Adrenal gland (tissue), 19 donors: ENCODE measurements around the gene WIPF3. TPM values are rescaled to one million over a fixed set of nuclear protein-coding genes. Genes with fewer than 3 reads are reported as not detected.

Experiments
- DNase-seq, 7 donors: peaks; one replicate each; pipeline ENCODE4 v3.0.0-alpha.2; 2019 to 2020
- H3K27ac ChIP-seq, 5 donors: fragments of 200-600 bp; sonication (generic) in 4 of 5; 1 replicate in 3 of 5; 2 replicates in 2 of 5; pipeline versions ENCODE4 v1.5.1 to v1.8.0; 2016 to 2020; ENCODE audit warnings: mild to moderate bottlenecking in 1 of 5
- H3K27me3 ChIP-seq: fragments of 200-600 bp; 2 replicates; pipeline ENCODE4 v1.8.0; 2021
- H3K36me3 ChIP-seq, 2 donors: fragments of 200-600 bp; replicated peaks in 1 of 2; 1 replicate in 1 of 2; 2 replicates in 1 of 2; pipeline versions ENCODE4 v1.5.1 to v1.8.0; 2018 to 2022
- H3K4me1 ChIP-seq, 2 donors: fragments of 200-600 bp; replicated peaks in 1 of 2; 1 replicate in 1 of 2; 2 replicates in 1 of 2; pipeline versions ENCODE4 v1.5.1 to v1.8.0; 2018 to 2021
- H3K4me3 ChIP-seq, 4 donors: fragments of 200-600 bp; sonication (generic) in 3 of 4; one replicate each; pipeline ENCODE4 v1.5.1; 2016 to 2018
- H3K9me3 ChIP-seq, 3 donors: fragments of 200-600 bp; sonication (generic) in 1 of 3; replicated peaks in 1 of 3; 1 replicate in 2 of 3; 2 replicates in 1 of 3; pipeline versions ENCODE4 v1.5.1 to v1.8.0; 2016 to 2021
- POLR2A ChIP-seq, 2 donors: fragments of 450-650 bp; IDR thresholded peaks; one replicate each; pipeline ENCODE4 v1.6.1; 2017; ENCODE audit warnings: antibody characterized with exemption in 2 of 2, mild to moderate bottlenecking in 2 of 2, moderate library complexity in 1 of 2
- whole genome bisulfite sequencing, 4 donors: extraction: QIAGEN DNeasy Blood & Tissue Kit in 2 of 4; methylation state at CpG; one replicate each; pipeline versions ENCODE4 v1.1.5 to v1.1.7; 2013 to 2017; 5-methylcytosine and 5-hydroxymethylcytosine counted together
- intact Hi-C, 2 donors: fragments of 100-400 bp; cut with DNase I; formaldehyde crosslinking; loops; one replicate each; pipeline versions ENCODE4 v1.14.1 to v1.15.0; 2022 to 2023
- long read RNA-seq, 10 donors: library from polyadenylated mRNA in 3 of 10; unstranded in 2 of 10; stranded (forward) in 1 of 10; transcript quantifications; one replicate each; pipeline ENCODE4 v2.0.0 and lab custom pipeline, GENCODE V29; 2021 to 2026
- polyA plus RNA-seq, 3 donors: library from polyadenylated mRNA; stranded (reverse); fragments of 200-250 nt in 2 of 3; fragments of 350-450 nt in 1 of 3; fragmentation: Illumina TruSeq in 1 of 3; extraction: RNeasy Lipid Tissue Mini Kit (QIAGEN cat#74804) in 1 of 3; gene quantifications; one replicate each; pipeline ENCODE4 v1.2.3, GENCODE V29; 2013 to 2014
- total RNA-seq, 9 donors: library from RNA; depleted of rRNA in 4 of 9; stranded (reverse); fragments of >200 nt in 4 of 9; fragments of 120-200 nt in 1 of 9; fragmentation: NEBNext Ultra II Directional in 1 of 9; extraction: Animal tissue kit (Norgen Biotek cat#: 25700) in 1 of 9; gene quantifications; one replicate each; pipeline versions ENCODE4 v1.1.0 to v1.2.4, GENCODE V29; 2013 to 2023
- TF ChIP-seq, protein P1 (sequence below), 6 experiments: fragments of 450-650 bp in 4 of 6; fragments of 200-600 bp in 2 of 6; sonication (generic) in 1 of 6; IDR thresholded peaks; 1 replicate in 5 of 6; 2 replicates in 1 of 6; pipeline versions ENCODE4 v1.5.1 to v1.8.0; 2016 to 2021; ENCODE audit warnings: antibody characterized with exemption in 6 of 6, mild to moderate bottlenecking in 2 of 6, moderate library complexity in 1 of 6
- donor health status: healthy with polysubstance abuse.
- donor health status: Bipolar disorder and iron deficiency.
- donor health status: DM: yes; HTN: yes; CAD: no.
- donor health status: DM: no; HTN: no; CAD: no.
- donor health status: DM: no; HTN: no; CAD: no.
- donor health status: DM: yes; HTN: yes; CAD: no.

WIPF3 gene, protein sequence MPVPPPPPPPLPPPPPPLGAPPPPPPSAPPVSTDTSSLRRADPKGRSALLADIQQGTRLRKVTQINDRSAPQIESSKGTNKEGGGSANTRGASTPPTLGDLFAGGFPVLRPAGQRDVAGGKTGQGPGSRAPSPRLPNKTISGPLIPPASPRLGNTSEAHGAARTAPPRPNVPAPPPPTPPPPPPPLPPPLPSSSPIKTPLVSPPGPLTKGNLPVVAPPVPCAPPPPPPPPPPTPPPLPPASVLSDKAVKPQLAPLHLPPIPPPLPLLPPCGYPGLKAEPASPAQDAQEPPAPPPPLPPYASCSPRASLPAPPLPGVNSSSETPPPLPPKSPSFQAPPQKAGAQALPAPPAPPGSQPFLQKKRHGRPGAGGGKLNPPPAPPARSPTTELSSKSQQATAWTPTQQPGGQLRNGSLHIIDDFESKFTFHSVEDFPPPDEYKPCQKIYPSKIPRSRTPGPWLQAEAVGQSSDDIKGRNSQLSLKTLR
- total RNA-seq, result 1 to 10 TPM in 8 of 9 donors, under 1 TPM in 1; 0.50 to 7.7 (median 4.8) TPM
- polyA plus RNA-seq, result 10 to 100 TPM in 2 of 3 donors, 1 to 10 TPM in 1; 4.5 to 16.0 (median 13.6) TPM
- long read RNA-seq, donor 1, result 0 reads
- long read RNA-seq, donor 2, result 0 reads
- long read RNA-seq, donor 3, result 0 reads
- long read RNA-seq, donor 4, partial matches to known transcripts, result 0 of 38 reads
- long read RNA-seq, donor 4, other reads (novel, unspliced or antisense), result 38 of 38 reads
- long read RNA-seq, donor 5, partial matches to known transcripts, result 0 of 1 reads
- long read RNA-seq, donor 5, other reads (novel, unspliced or antisense), result 1 of 1 reads
- long read RNA-seq, donor 6, partial matches to known transcripts, result 2 of 10 reads
- long read RNA-seq, donor 6, other reads (novel, unspliced or antisense), result 8 of 10 reads
- long read RNA-seq, donor 7, result 0 reads
- long read RNA-seq, donor 8, result 0 reads
- long read RNA-seq, donor 9, result 0 reads
- long read RNA-seq, donor 10, partial matches to known transcripts, result 5 of 5 reads
- long read RNA-seq, donor 10, other reads (novel, unspliced or antisense), result 0 of 5 reads

DNA sequence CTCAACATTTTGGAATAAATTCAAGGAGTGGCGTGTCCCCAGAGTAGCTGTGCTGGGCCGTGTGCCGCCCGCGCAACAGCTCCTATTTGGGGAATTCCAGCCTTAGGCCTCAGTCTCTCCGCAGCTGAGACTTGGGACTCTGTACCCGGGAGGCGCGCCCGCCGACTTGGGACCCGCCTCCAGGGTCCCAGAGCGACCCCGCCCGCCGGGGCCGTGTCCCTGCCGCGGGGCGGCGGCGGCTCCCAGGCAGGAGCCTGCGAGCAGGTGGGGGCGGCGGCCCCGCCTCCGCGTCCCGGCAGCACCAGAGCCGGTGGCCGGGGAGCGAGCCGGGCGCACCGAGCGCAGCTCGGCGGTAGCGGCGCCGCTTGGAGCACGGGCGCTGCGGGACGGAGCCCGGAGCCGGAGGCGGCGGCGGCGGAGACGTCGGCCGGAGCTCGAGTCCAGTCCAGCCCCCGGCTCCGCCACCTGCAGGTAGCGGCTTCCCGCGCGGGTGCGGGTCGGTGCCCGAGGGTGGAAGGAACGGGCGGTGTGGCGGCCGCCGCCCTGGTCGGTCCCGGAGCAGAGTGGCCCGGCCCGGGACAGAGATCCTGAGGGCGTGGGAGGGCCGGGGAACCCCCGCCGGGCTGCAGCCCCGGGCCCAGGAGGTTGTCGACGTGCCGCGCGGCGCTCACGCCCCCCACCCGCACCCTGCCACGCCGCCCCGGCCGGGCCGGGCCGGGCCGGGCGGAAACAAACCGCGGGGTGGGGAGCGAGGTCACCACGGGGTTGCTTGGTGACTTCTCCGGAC is at the start of gene WIPF3:
TSS of gene WIPF3 (plus strand) at position 301 of the 787 bp plus-strand sequence. CDS start 28,217 bp downstream, outside the sequence.
- TF ChIP-seq POLR2A (IDR thresholded peaks at IDR 0.05), result peak in 1 of 2 donors; percentile 52
- TF ChIP-seq, protein P1, sequence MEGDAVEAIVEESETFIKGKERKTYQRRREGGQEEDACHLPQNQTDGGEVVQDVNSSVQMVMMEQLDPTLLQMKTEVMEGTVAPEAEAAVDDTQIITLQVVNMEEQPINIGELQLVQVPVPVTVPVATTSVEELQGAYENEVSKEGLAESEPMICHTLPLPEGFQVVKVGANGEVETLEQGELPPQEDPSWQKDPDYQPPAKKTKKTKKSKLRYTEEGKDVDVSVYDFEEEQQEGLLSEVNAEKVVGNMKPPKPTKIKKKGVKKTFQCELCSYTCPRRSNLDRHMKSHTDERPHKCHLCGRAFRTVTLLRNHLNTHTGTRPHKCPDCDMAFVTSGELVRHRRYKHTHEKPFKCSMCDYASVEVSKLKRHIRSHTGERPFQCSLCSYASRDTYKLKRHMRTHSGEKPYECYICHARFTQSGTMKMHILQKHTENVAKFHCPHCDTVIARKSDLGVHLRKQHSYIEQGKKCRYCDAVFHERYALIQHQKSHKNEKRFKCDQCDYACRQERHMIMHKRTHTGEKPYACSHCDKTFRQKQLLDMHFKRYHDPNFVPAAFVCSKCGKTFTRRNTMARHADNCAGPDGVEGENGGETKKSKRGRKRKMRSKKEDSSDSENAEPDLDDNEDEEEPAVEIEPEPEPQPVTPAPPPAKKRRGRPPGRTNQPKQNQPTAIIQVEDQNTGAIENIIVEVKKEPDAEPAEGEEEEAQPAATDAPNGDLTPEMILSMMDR (IDR thresholded peaks at IDR 0.05), result peak in 1 of 6 experiments; percentile 14
- DNase-seq, result peak in 6 of 7 donors; percentile 40 to 54 (median 51)
- intact Hi-C loops, result no loop called here
- WGBS, 4 donors, result 1 to 24% (median 11%) methylated on average over 2 to 99 of the region's 99 CpGs
- Histone ChIP-seq H3K9me3 (no peaks in the 10 kb centered on the region), H3K4me1 (peaks cover 5 to 15% of the 10 kb centered on the region in 2 donors), H3K4me3 (peak within 1 kb of the TSS in 3 of 4 donors; percentile 33 to 79 (median 56)), H3K27ac (peak within 1 kb of the TSS in 3 of 5 donors; percentile 71 to 84 (median 82)), H3K27me3 (no peaks in the 10 kb centered on the region), H3K36me3 (no peaks in the 10 kb centered on the region)

DNA sequence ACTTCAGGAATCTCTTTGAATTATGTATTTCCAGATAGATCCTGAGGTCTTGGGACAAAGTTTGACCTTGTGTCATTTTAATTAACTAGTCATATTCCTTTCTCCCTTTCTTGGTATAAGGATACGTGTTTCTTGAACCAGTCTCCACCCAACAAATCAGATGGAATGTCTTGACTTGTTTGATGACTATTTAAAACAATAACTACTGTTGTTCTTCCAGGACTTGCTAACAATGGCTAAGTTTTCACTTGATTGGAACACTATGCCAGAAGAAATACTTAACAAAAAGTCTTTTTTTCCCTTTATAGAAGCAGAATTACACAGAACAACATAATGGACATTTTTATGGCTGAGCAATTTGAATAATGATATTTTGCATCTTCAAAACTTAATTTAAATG is 43.0 kb upstream of the WIPF3 start:
- WGBS, 4 donors, result 65 to 82% (median 74%) methylated on average over 1 of the region's 1 CpG
- TF ChIP-seq, protein P1 (IDR thresholded peaks at IDR 0.05), result no peak
- TF ChIP-seq POLR2A (IDR thresholded peaks at IDR 0.05), result no peak
- intact Hi-C loops, result no loop called here

DNA sequence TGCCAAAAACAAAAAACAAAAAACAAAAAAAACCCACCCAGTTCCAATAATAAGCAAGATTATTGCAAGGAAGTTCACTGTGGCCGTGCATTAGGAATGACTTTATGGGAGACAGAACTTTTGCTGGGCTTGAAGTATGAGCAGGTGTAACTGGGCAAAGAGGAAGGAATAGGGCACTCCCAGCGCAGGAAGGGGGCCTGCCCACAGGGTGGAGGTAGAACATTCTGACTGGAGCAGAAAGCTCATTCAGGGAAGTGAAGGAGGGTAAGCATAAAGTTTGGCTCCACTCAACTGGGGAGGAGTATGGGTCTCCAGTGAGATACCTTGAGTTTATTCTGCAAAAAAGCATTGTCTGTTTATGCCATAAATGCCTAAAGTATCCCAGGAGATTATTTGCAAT is 42.1 kb upstream of the WIPF3 start:
- WGBS, 4 donors, result 63 to 79% (median 72%) methylated on average over 2 of the region's 2 CpGs
- no peak overlapping the region for H3K27ac ChIP-seq
- TF ChIP-seq, protein P1 (IDR thresholded peaks at IDR 0.05), result peak in 1 of 6 experiments; percentile 16
- TF ChIP-seq POLR2A (IDR thresholded peaks at IDR 0.05), result no peak
- no peaks in the 10 kb centered on the region for H3K27me3 ChIP-seq
- intact Hi-C loops, result no loop called here
- DNase-seq, result peak in 1 of 7 donors; percentile 17
- no peaks in the 10 kb centered on the region for H3K36me3 ChIP-seq
- no peak overlapping the region for H3K4me3 ChIP-seq
- no peaks in the 10 kb centered on the region for H3K4me1 ChIP-seq
- H3K9me3 ChIP-seq, result no peaks in the 10 kb centered on the region

More for the DNA sequence above, 43.0 kb upstream of the WIPF3 start:
- no peak for DNase-seq
- Histone ChIP-seq H3K27me3 (no peaks in the 10 kb centered on the region), H3K4me1 (no peaks in the 10 kb centered on the region), H3K9me3 (no peaks in the 10 kb centered on the region), H3K4me3 (no peak overlapping the region), H3K27ac (no peak overlapping the region), H3K36me3 (no peaks in the 10 kb centered on the region)
